HCT116 (cell line): ENCODE results near the gene GNB1.

Experiments
- EGR1 ChIP-seq: IDR thresholded peaks from 2 replicates; pipeline ENCODE4 v1.6.1; 2012; ENCODE audit warnings: low read depth
- ELF1 ChIP-seq: IDR thresholded peaks from 2 replicates; pipeline ENCODE4 v1.6.1; 2012; ENCODE audit warnings: low read depth, borderline replicate concordance
- EZH2 ChIP-seq: fragments of 200-600 bp; sonication (generic); IDR thresholded peaks from 2 replicates; pipeline ENCODE4 v1.6.1; 2017; ENCODE audit warnings: antibody characterized with exemption, mixed run types
- EZH2phosphoT487 ChIP-seq: fragments of 200-600 bp; IDR thresholded peaks from 2 replicates; pipeline ENCODE4 v1.6.1; 2018; ENCODE audit warnings: antibody characterized with exemption, borderline replicate concordance
- JUND ChIP-seq: IDR thresholded peaks from 2 replicates; pipeline ENCODE4 v1.6.1; 2012
- POLR2A ChIP-seq: IDR thresholded peaks from 2 replicates; pipeline ENCODE4 v1.7.0; 2011; ENCODE audit warnings: borderline replicate concordance; ENCODE audit not compliant: insufficient read depth, insufficient read length; ENCODE audit errors: extremely low read depth
- POLR2AphosphoS5 ChIP-seq: IDR thresholded peaks from 2 replicates; pipeline ENCODE4 v1.6.1; 2011; ENCODE audit warnings: mild to moderate bottlenecking, low read depth, low read length, moderate library complexity
- RAD21 ChIP-seq: IDR thresholded peaks from 2 replicates; pipeline ENCODE4 v1.6.1; 2012; ENCODE audit warnings: low read depth, mild to moderate bottlenecking
- SRF ChIP-seq: IDR thresholded peaks from 2 replicates; pipeline ENCODE4 v1.6.1; 2012; ENCODE audit warnings: low read depth
- TCF7L2 ChIP-seq: IDR thresholded peaks from 2 replicates; pipeline ENCODE4 v1.7.0; 2011; ENCODE audit warnings: borderline replicate concordance, inconsistent platforms; ENCODE audit not compliant: insufficient read depth, insufficient read length; ENCODE audit errors: extremely low read depth
- YY1 ChIP-seq: IDR thresholded peaks from 2 replicates; pipeline ENCODE4 v1.6.1; 2011; ENCODE audit warnings: low read length, low read depth, moderate library complexity, mild to moderate bottlenecking; ENCODE audit not compliant: insufficient replicate concordance; ENCODE audit errors: extremely low read depth
- TF ChIP-seq, protein P1 (sequence below), 3 experiments: fragments of 200-600 bp in 1 of 3; sonication (generic) in 1 of 3; IDR thresholded peaks in 2 of 3; conservative IDR thresholded peaks in 1 of 3; 2 replicates each; pipeline ENCODE4 v1.5.1; 2012 to 2017; ENCODE audit warnings: low read depth in 2 of 3, low read length in 2 of 3, antibody characterized with exemption in 1 of 3, borderline replicate concordance in 1 of 3, control low read depth in 1 of 3, mild to moderate bottlenecking in 1 of 3, mixed read lengths in 1 of 3, mixed run types in 1 of 3, moderate library complexity in 1 of 3; ENCODE audit not compliant: insufficient read depth in 1 of 3
- TF ChIP-seq, protein P2 (sequence below): IDR thresholded peaks from 2 replicates; pipeline ENCODE4 v1.6.1; 2012
- TF ChIP-seq, protein P3 (sequence below): IDR thresholded peaks from 2 replicates; pipeline ENCODE4 v1.6.1; 2012

DNA sequence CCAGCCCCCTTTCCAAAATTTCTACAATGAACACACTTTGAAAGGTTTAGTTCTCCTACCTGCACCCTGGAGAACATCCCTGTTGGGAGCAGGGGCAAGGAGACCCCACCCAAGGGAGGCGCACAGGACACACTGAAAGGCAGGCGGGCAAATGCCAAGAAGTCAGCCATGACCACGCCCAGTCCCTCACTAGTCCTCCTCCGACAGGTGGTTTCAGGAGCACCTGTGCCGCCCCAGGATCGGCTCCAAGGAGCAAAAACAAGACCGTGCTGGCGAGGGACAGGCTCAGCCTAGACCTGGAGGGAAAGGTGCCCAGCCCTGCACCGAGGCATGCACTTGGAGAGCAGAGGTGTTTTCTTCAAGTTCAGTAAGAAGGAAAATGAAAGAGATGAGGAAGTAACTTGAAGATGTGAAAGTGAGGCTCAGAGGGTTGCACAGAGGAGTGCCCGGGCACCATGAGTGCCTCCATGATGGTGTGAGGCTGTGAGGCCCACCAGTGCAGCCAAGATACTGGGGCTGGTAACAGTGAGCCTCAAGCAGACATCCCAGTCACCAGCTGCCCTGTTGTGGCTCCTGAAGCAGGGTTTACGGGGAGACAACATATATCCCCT is 93.1 kb downstream of the GNB1 start:
- TF ChIP-seq, protein P1, sequence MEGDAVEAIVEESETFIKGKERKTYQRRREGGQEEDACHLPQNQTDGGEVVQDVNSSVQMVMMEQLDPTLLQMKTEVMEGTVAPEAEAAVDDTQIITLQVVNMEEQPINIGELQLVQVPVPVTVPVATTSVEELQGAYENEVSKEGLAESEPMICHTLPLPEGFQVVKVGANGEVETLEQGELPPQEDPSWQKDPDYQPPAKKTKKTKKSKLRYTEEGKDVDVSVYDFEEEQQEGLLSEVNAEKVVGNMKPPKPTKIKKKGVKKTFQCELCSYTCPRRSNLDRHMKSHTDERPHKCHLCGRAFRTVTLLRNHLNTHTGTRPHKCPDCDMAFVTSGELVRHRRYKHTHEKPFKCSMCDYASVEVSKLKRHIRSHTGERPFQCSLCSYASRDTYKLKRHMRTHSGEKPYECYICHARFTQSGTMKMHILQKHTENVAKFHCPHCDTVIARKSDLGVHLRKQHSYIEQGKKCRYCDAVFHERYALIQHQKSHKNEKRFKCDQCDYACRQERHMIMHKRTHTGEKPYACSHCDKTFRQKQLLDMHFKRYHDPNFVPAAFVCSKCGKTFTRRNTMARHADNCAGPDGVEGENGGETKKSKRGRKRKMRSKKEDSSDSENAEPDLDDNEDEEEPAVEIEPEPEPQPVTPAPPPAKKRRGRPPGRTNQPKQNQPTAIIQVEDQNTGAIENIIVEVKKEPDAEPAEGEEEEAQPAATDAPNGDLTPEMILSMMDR (IDR thresholded peaks at IDR 0.05 in 2 of 3, conservative IDR thresholded peaks at IDR 0.05 in 1 of 3; ENCODE audit: borderline replicate concordance in 1 of 3, insufficient read depth in 1 of 3, low read depth in 2 of 3, low read length in 2 of 3): no peak
- TF ChIP-seq, protein P2, sequence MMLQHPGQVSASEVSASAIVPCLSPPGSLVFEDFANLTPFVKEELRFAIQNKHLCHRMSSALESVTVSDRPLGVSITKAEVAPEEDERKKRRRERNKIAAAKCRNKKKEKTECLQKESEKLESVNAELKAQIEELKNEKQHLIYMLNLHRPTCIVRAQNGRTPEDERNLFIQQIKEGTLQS: no peak
- TF ChIP-seq EZH2 (no peak), TCF7L2 (no peak), POLR2A (no peak), EZH2phosphoT487 (no peak), POLR2AphosphoS5 (no peak), ELF1 (no peak), SRF (no peak), YY1 (no peak), EGR1 (no peak), RAD21 (no peak), JUND (no peak)
- TF ChIP-seq, protein P3, sequence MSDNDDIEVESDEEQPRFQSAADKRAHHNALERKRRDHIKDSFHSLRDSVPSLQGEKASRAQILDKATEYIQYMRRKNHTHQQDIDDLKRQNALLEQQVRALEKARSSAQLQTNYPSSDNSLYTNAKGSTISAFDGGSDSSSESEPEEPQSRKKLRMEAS: no peak
